Measurements from ENCODE around the gene ISCU. TPM values are rescaled to one million over a fixed set of nuclear protein-coding genes. Genes with fewer than 3 reads are reported as not detected.
A peak's percentile ranks its signal among the peaks of the same experiment; 100 is the strongest.
"Not testable (repeated sequence)": the region's sequence is repeated elsewhere in the genome, so short reads cannot be mapped to it uniquely, and the experiment has no call there.

The ISCU gene
- total and polyA plus RNA-seq, 8 donors, result 83.3 to 256 (median 165) TPM

DNA sequence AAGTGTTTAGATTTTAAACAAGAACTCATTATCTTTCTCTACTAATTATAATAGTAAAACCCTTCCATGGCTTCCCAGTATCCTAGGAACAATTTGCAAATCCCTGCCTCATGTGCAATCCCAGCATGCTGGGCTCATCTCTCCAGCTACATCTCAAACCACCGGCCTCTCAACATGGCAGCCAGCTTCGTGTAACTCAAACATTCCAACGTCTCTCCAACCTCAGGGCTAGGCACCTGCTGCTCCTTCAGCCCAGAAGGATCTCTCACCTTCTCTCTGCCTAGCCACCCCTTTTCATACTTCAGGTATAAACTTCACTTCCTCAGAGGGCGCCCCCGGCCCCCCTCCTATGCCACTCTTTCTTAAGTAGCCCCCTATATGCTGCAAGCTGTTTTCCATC, 8.6 kb upstream of the ISCU start:
- no peaks in the 10 kb centered on the region for H3K9me3 ChIP-seq
- no peak overlapping the region for H3K4me3 ChIP-seq
- DNase-seq, result no peak
- H3K4me1 ChIP-seq, result peaks cover 13 to 85% (median 55%) of the 10 kb centered on the region in 4 donors
- 89 to 93% (median 90%) methylated on average over 5 of the region's 5 CpGs for WGBS, 5 donors
- H3K36me3 ChIP-seq, result peaks cover 0 to 29% (median 17%) of the 10 kb centered on the region in 4 donors
- TF ChIP-seq POLR2A (IDR thresholded peaks at IDR 0.05) (no peak), EP300 (IDR thresholded peaks at IDR 0.05) (no peak), POLR2AphosphoS5 (IDR thresholded peaks at IDR 0.05) (no peak)
- TF ChIP-seq, protein P1, sequence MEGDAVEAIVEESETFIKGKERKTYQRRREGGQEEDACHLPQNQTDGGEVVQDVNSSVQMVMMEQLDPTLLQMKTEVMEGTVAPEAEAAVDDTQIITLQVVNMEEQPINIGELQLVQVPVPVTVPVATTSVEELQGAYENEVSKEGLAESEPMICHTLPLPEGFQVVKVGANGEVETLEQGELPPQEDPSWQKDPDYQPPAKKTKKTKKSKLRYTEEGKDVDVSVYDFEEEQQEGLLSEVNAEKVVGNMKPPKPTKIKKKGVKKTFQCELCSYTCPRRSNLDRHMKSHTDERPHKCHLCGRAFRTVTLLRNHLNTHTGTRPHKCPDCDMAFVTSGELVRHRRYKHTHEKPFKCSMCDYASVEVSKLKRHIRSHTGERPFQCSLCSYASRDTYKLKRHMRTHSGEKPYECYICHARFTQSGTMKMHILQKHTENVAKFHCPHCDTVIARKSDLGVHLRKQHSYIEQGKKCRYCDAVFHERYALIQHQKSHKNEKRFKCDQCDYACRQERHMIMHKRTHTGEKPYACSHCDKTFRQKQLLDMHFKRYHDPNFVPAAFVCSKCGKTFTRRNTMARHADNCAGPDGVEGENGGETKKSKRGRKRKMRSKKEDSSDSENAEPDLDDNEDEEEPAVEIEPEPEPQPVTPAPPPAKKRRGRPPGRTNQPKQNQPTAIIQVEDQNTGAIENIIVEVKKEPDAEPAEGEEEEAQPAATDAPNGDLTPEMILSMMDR (IDR thresholded peaks at IDR 0.05), result no peak
- H3K27me3 ChIP-seq, result no peaks in the 10 kb centered on the region
- no peak overlapping the region for H3K27ac ChIP-seq
- intact Hi-C loops (cut with DNase I; ENCODE audit: low total_unique reads), result no loop called here

DNA sequence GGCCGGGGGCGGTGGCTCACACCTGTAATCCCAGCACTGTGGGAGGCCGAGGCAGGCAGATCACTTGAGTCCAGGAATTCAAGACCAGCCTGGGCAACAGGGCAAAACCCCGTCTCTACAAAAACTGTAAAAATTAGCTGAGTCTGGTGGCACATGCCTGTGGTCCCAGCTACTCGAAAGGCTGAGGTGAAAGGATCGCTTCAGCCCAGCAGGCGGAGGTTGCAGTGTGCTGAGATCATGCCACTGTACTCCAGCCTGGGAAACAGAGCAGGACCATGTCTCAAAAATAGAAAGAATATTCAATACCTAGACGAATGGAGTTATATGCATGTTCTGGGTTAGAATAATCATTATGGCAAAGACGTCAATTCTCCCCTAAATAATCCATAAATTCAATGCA, 7.0 kb upstream of the ISCU start:
- WGBS, 5 donors, result 87 to 93% (median 91%) methylated on average over 9 of the region's 9 CpGs
- H3K9me3 ChIP-seq; H3K4me3 ChIP-seq; H3K27me3 ChIP-seq; intact Hi-C loops (cut with DNase I; ENCODE audit: low total_unique reads); H3K27ac ChIP-seq; DNase-seq: not testable (repeated sequence)
- Histone ChIP-seq H3K36me3 (peaks cover 0 to 25% (median 13%) of the 10 kb centered on the region in 4 donors), H3K4me1 (peaks cover 28 to 97% (median 67%) of the 10 kb centered on the region in 4 donors)

DNA sequence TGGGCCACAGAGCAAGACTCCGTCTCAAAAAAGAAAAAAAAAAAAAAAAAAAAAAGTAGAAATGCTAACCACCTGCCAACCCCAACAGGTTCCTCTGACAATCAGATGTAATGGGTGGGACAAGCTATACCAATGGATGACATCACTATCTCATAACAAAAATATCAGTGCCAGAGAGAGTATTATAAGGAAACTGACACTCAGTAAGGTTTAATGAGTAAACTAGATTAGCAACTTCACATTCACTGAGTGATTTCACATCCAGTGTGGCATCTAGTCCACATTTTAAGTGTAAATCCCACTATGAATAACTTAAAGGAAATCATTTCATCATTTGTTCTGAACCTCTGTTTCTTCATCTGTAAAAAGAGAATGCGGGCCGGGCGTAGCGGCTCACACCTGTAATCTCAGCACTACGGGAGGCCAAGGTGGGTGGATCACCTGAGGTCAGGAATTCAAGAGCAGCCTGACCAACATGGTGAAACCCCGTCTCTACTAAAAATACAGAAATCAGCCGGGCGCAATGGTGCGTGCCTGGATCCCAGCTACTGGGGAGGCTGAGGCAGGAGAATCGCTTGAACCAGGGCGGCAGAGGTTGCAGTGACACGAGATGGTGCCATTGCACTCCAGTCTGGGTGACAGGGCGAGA, 3.3 kb upstream of the ISCU start:
- WGBS, 5 donors, result 65 to 76% (median 69%) methylated on average over 12 to 14 of the region's 14 CpGs

DNA sequence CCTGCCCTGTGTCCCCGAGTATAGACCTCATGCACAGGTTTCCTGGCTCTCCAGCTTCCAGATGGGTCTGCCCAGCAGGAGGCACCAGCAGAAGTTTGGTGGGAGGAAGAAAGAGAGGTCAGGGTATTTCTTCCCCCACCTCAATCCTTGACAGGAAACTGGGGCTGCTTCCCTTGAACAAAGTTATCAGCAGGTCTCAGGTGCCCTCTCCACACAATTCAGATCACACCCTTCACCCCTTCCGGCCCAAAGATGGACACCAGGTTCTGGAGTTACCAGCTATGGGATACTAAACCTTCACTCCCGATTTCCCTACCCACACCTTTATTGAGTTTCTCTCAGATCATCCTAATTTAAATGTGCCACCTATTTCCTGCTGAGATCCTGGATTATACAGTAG, 2.6 kb upstream of the ISCU start:
- no peak for DNase-seq
- intact Hi-C loops (cut with DNase I; ENCODE audit: low total_unique reads), result loop anchor here (10.0 kb wide), 1 partner anchor 245 kb away; no protein-coding TSS in a partner anchor
- peaks cover 34 to 82% (median 75%) of the 10 kb centered on the region in 4 donors for H3K4me1 ChIP-seq
- H3K36me3 ChIP-seq, result peaks cover 4 to 32% (median 20%) of the 10 kb centered on the region in 4 donors
- WGBS, 5 donors, result 23 to 47% (median 33%) methylated on average over 3 of the region's 3 CpGs
- TF ChIP-seq, protein P1 (IDR thresholded peaks at IDR 0.05), result no peak
- TF ChIP-seq EP300 (IDR thresholded peaks at IDR 0.05) (no peak), POLR2A (IDR thresholded peaks at IDR 0.05) (no peak)
- peak overlapping the region in 2 of 5 donors; percentile 87 to 89 for H3K27ac ChIP-seq
- H3K9me3 ChIP-seq, result no peaks in the 10 kb centered on the region
- H3K4me3 ChIP-seq, result peak overlapping the region; percentile 88 to 99 (median 97)
- H3K27me3 ChIP-seq, result no peaks in the 10 kb centered on the region

More for the DNA sequence above, 3.3 kb upstream of the ISCU start:
- TF ChIP-seq POLR2AphosphoS5 (IDR thresholded peaks at IDR 0.05), result no peak
- TF ChIP-seq EP300 (IDR thresholded peaks at IDR 0.05), result no peak
- no peak for TF ChIP-seq POLR2A (IDR thresholded peaks at IDR 0.05)
- H3K9me3 ChIP-seq, result no peaks in the 10 kb centered on the region
- DNase-seq, result no peak
- H3K4me1 ChIP-seq, result peaks cover 34 to 82% (median 76%) of the 10 kb centered on the region in 4 donors
- peaks cover 0 to 25% (median 14%) of the 10 kb centered on the region in 4 donors for H3K36me3 ChIP-seq
- peak overlapping the region in 2 of 4 donors; percentile 99 for H3K4me3 ChIP-seq
- intact Hi-C loops (cut with DNase I; ENCODE audit: low total_unique reads), result no loop called here
- H3K27ac ChIP-seq, result no peak overlapping the region
- H3K27me3 ChIP-seq, result no peaks in the 10 kb centered on the region

DNA sequence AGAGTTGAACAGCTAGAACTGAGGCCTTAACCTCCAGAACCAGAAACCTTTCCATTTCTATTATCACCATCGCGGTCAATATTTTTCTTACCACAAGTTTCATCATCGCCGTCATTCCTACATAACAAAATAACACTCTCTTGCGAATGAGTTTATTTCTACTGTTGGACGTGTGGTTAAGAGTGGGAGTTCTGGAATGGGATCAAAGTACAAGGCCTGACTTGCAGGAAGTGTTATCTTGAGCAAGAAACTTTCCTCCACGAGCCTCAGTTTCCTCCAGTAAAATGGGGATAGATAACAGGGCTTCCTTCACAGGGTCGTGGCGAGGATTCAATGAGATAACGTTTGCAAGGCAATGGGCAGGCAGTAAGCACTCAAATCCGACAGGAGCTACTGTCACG, 2.1 kb upstream of the ISCU start:
- intact Hi-C loops (cut with DNase I; ENCODE audit: low total_unique reads), result loop anchor here (10.0 kb wide), 1 partner anchor 244 kb away; no protein-coding TSS in a partner anchor
- peaks cover 4 to 37% (median 25%) of the 10 kb centered on the region in 4 donors for H3K36me3 ChIP-seq
- H3K9me3 ChIP-seq, result no peaks in the 10 kb centered on the region
- DNase-seq, result peak in 1 of 2 donors; percentile 36
- peak overlapping the region; percentile 88 to 99 (median 97) for H3K4me3 ChIP-seq
- peaks cover 34 to 82% (median 73%) of the 10 kb centered on the region in 4 donors for H3K4me1 ChIP-seq
- TF ChIP-seq POLR2A (IDR thresholded peaks at IDR 0.05) (no peak), POLR2AphosphoS5 (IDR thresholded peaks at IDR 0.05) (no peak), EP300 (IDR thresholded peaks at IDR 0.05) (no peak)
- TF ChIP-seq, protein P1 (IDR thresholded peaks at IDR 0.05), result no peak
- H3K27ac ChIP-seq, result peak overlapping the region in 4 of 5 donors; percentile 87 to 96 (median 90)
- 0 to 2% (median 1%) methylated on average over 12 of the region's 12 CpGs for WGBS, 5 donors
- no peaks in the 10 kb centered on the region for H3K27me3 ChIP-seq

All from stomach (tissue), 9 donors.